ENCODE data around the gene MESP2. TPM values are rescaled to one million over a fixed set of nuclear protein-coding genes. Genes with fewer than 3 reads are reported as not detected.

Gene MESP2
- total RNA-seq, 1 experiment from 2014 or later, result 0.28 TPM

- no peak overlapping the region for H2BK5ac ChIP-seq (ENCODE audit: insufficient read length, low read length)
- no peak overlapping the region for H2AFZ ChIP-seq (ENCODE audit: low read length)
- H2AK5ac ChIP-seq (ENCODE audit: insufficient read length, low read length), result no peak overlapping the region
- no peaks in the 10 kb centered on the region for H3K9me3 ChIP-seq (ENCODE audit: control insufficient read depth, low read depth, low read length)
- no CpG with 5 or more reads among the region's 21 CpGs for WGBS (ENCODE audit: extremely low coverage, insufficient read length, low lambda C conversion rate)
- Mint-ChIP-seq H3K4me3 (no peak overlapping the region), H3K36me3 (ENCODE audit: insufficient read depth in 1 of 3, low read depth in 3 of 3) (no peaks in the 10 kb centered on the region), H3K27ac (no peak overlapping the region), H3K9me3 (no peaks in the 10 kb centered on the region), H3K4me1 (peaks cover 14 to 34% of the 10 kb centered on the region in 2 experiments; a peak in 3 of 4 replicates), H3K27me3 (ENCODE audit: low read depth) (peaks cover 1% of the 10 kb centered on the region)
- H3K14ac ChIP-seq (ENCODE audit: insufficient read depth, low read length), result no peak overlapping the region; the same call in 1 of the 2 replicates
- no peaks in the 10 kb centered on the region for H3K79me2 ChIP-seq (ENCODE audit: insufficient read depth, low read length)
- H2BK15ac ChIP-seq (ENCODE audit: low read depth, low read length), result no peak overlapping the region
- no peak overlapping the region for H3K4ac ChIP-seq (ENCODE audit: low read depth, low read length)
- H2BK12ac ChIP-seq (ENCODE audit: insufficient read length, low read depth, low read length), result no peak overlapping the region
- no peaks in the 10 kb centered on the region for H4K20me1 ChIP-seq (ENCODE audit: control insufficient read depth, insufficient read depth, insufficient read length)
- no peaks in the 10 kb centered on the region for H3K23me2 ChIP-seq (ENCODE audit: insufficient read length, low read depth, low read length, poor library complexity, severe bottlenecking)
- H3K56ac ChIP-seq (ENCODE audit: insufficient read length, low read depth, low read length), result no peak overlapping the region
- H3K4me2 ChIP-seq (ENCODE audit: insufficient read depth, insufficient read length, low read length), result no peak overlapping the region
- no peak overlapping the region for H2BK120ac ChIP-seq (ENCODE audit: low read depth, low read length, poor library complexity, severe bottlenecking)
- no peak overlapping the region for H4K8ac ChIP-seq (replicated peaks; ENCODE audit: insufficient read length, low read depth, low read length)
- no peak overlapping the region for H3K18ac ChIP-seq (ENCODE audit: insufficient read length, low read depth, low read length)
- no peak overlapping the region for H3K23ac ChIP-seq (ENCODE audit: insufficient read length, low read depth, low read length)
- DNase-seq, result no peak
- no peak overlapping the region for H3T11ph ChIP-seq (ENCODE audit: low read length)
- no peaks in the 10 kb centered on the region for H3K27me3 ChIP-seq (ENCODE audit: insufficient read depth, low read length)
- H4K5ac ChIP-seq (ENCODE audit: insufficient read length, low read depth, low read length), result no peak overlapping the region
- no peak overlapping the region for H2BK20ac ChIP-seq (ENCODE audit: low read depth, low read length, poor library complexity, severe bottlenecking)
- H3K4me1 ChIP-seq (ENCODE audit: insufficient read depth, low read length), result no peaks in the 10 kb centered on the region
- H3K9ac ChIP-seq (ENCODE audit: extremely low read depth, insufficient read length, low read length), result no peak overlapping the region
- H4K91ac ChIP-seq (ENCODE audit: insufficient read length, low read depth, low read length), result no peak overlapping the region
- no peak overlapping the region for H3K27ac ChIP-seq (ENCODE audit: insufficient read length, low read depth, low read length)
- H3K79me1 ChIP-seq (ENCODE audit: insufficient read depth, low read depth, low read length, poor library complexity, severe bottlenecking), result no peaks in the 10 kb centered on the region
- TF ChIP-seq CTCF (conservative IDR thresholded peaks at IDR 0.05), result no peak
Measured at GRCh38 chr15:89806210-89806558, 30.1 kb downstream of the MESP2 start.
